Naive thymus-derived CD4-positive, alpha-beta T cell (primary cell): ENCODE results near the gene RELL1. TPM values are rescaled to one million over a fixed set of nuclear protein-coding genes. Genes with fewer than 3 reads are reported as not detected.

ENCODE experiments used
- ATAC-seq: fragments of 150-1000 bp; cut with Tn5 transposase; 2 replicates; pipeline ENCODE4 v1.10.0; 2021; ENCODE audit warnings: mild to moderate bottlenecking, moderate library complexity
- CTCF ChIA-PET: fragments of 350-600 bp; sonication (Branson Sonifier 250); formaldehyde crosslinking; loops from one replicate; lab custom pipeline; 2021; ENCODE audit warnings: antibody characterized with exemption; lab: Charles Lee
- POLR2A ChIA-PET: fragments of 350-600 bp; sonication (Branson Sonifier 250); formaldehyde crosslinking; loops from one replicate; lab custom pipeline; 2021; ENCODE audit warnings: antibody characterized with exemption, inconsistent platforms; lab: Charles Lee
- DNase-seq, 9 donors: peaks; one replicate each; pipeline versions ENCODE4 v3.0.0 to v3.0.0-alpha.2; 2020 to 2022; ENCODE audit warnings: mixed read lengths in 1 of 9
- H3K27ac ChIP-seq: one replicate; pipeline ENCODE4 v1.7.0; 2013; ENCODE audit warnings: mild to moderate bottlenecking, low read depth, low read length, moderate library complexity
- H3K27me3 ChIP-seq, 2 donors: one replicate each; pipeline ENCODE4 v1.7.0; 2013; ENCODE audit warnings: low read length in 2 of 2, mild to moderate bottlenecking in 2 of 2, moderate library complexity in 2 of 2; ENCODE audit not compliant: control insufficient read depth in 2 of 2, insufficient read depth in 2 of 2
- H3K36me3 ChIP-seq, 3 experiments: 1 replicate in 2 of 3; 2 replicates in 1 of 3; pipeline ENCODE4 v1.7.0; 2013; ENCODE audit warnings: low read length in 3 of 3, mild to moderate bottlenecking in 3 of 3, moderate library complexity in 1 of 3; ENCODE audit not compliant: insufficient read depth in 3 of 3, control insufficient read depth in 2 of 3
- H3K4me1 ChIP-seq, 2 donors: one replicate each; pipeline ENCODE4 v1.7.0; 2013; ENCODE audit warnings: low read length in 2 of 2, mild to moderate bottlenecking in 2 of 2, moderate library complexity in 1 of 2; ENCODE audit not compliant: control insufficient read depth in 2 of 2, insufficient read depth in 2 of 2
- H3K4me3 ChIP-seq: 2 replicates; pipeline ENCODE4 v1.7.0; 2013; ENCODE audit warnings: mild to moderate bottlenecking, low read length
- H3K9me3 ChIP-seq, 3 experiments: 1 replicate in 2 of 3; 2 replicates in 1 of 3; pipeline ENCODE4 v1.7.0; 2013; ENCODE audit warnings: low read length in 3 of 3; ENCODE audit not compliant: control insufficient read depth in 2 of 3
- H3K27ac Mint-ChIP-seq, 9 donors: one replicate each; pipeline ENCODE4 v1.8.0; 2020 to 2022; ENCODE audit warnings: mixed read lengths in 9 of 9, mild to moderate bottlenecking in 8 of 9, moderate library complexity in 5 of 9, inconsistent platforms in 2 of 9
- H3K27me3 Mint-ChIP-seq, 5 donors: one replicate each; pipeline ENCODE4 v1.8.0; 2021 to 2022; ENCODE audit warnings: mixed read lengths in 5 of 5, mild to moderate bottlenecking in 1 of 5
- H3K36me3 Mint-ChIP-seq, 5 donors: one replicate each; pipeline ENCODE4 v1.8.0; 2020 to 2022; ENCODE audit warnings: mixed read lengths in 5 of 5, mild to moderate bottlenecking in 3 of 5, inconsistent platforms in 1 of 5
- H3K4me1 Mint-ChIP-seq, 7 donors: one replicate each; pipeline ENCODE4 v1.8.0; 2020 to 2022; ENCODE audit warnings: mixed read lengths in 7 of 7, mild to moderate bottlenecking in 3 of 7, inconsistent platforms in 1 of 7
- H3K4me3 Mint-ChIP-seq, 10 donors: one replicate each; pipeline ENCODE4 v1.8.0; 2020 to 2022; ENCODE audit warnings: mild to moderate bottlenecking in 10 of 10, mixed read lengths in 10 of 10, moderate library complexity in 6 of 10, inconsistent platforms in 2 of 10
- H3K9me3 Mint-ChIP-seq, 11 donors: one replicate each; pipeline ENCODE4 v1.8.0; 2020 to 2022; ENCODE audit warnings: mixed read lengths in 11 of 11, mild to moderate bottlenecking in 4 of 11, inconsistent platforms in 1 of 11, moderate library complexity in 1 of 11
- intact Hi-C, 2 donors: fragments of 100-400 bp; cut with micrococcal nuclease; formaldehyde crosslinking; loops; one replicate each; pipeline ENCODE4 v1.15.1; 2023
- polyA plus RNA-seq, 2 donors: library from polyadenylated mRNA; unstranded; fragments of 300-500 nt; fragmentation: Illumina TruSeq; gene quantifications; one replicate each; pipeline ENCODE4 v1.2.3, GENCODE V29; 2021
- total RNA-seq, 6 experiments: library from RNA in 5 of 6; stranded (reverse) in 5 of 6; gene quantifications; 1 replicate in 5 of 6; 2 replicates in 1 of 6; pipeline ENCODE4 v1.2.3 and lab custom pipeline; 2021 to 2026

RELL1 gene
- total and polyA plus RNA-seq, 7 experiments from 2014 or later = 4.8 to 35.2 (median 27.1) TPM

- no peak for DNase-seq
- peaks cover 0 to 15% (median 3%) of the 10 kb centered on the region in 5 donors for H3K36me3 Mint-ChIP-seq
- H3K27me3 Mint-ChIP-seq = no peaks in the 10 kb centered on the region
- H3K4me1 ChIP-seq = peaks cover 17 to 22% of the 10 kb centered on the region in 2 donors
- H3K27ac ChIP-seq = no peak overlapping the region
- no peaks in the 10 kb centered on the region for H3K9me3 Mint-ChIP-seq
- intact Hi-C loops = loop anchor here in 1 of 2 donors (2.0 kb wide), 1 partner anchor 18 kb away; no protein-coding TSS in a partner anchor
- POLR2A ChIA-PET = no interaction called here
- peak overlapping the region in 5 of 9 donors; percentile 1 to 42 (median 35) for H3K27ac Mint-ChIP-seq
- H3K4me1 Mint-ChIP-seq = peaks cover 32 to 75% (median 69%) of the 10 kb centered on the region in 7 donors
- H3K4me3 ChIP-seq = no peak overlapping the region
- ATAC-seq = peak; percentile 34
- CTCF ChIA-PET = interaction anchor here (0.8 to 1.1 kb wide), 2 partner anchors 65 to 954 kb away, joined by 3 to 6 read pairs; no protein-coding TSS in a partner anchor
- peaks cover 0 to 4% (median 0%) of the 10 kb centered on the region in 3 experiments for H3K36me3 ChIP-seq
- H3K4me3 Mint-ChIP-seq = peak overlapping the region in 7 of 10 donors; percentile 6 to 47 (median 24)
- H3K9me3 ChIP-seq = no peaks in the 10 kb centered on the region
- H3K27me3 ChIP-seq = no peaks in the 10 kb centered on the region
Observed at GRCh38 chr4:37666625-37667071, 19.5 kb downstream of the RELL1 start.

- ATAC-seq (no peak), DNase-seq (no peak)
- Histone ChIP-seq H3K9me3 (no peaks in the 10 kb centered on the region), H3K4me3 (no peak overlapping the region), H3K36me3 (peaks cover 0 to 4% (median 0%) of the 10 kb centered on the region in 3 experiments), H3K27ac (no peak overlapping the region), H3K27me3 (no peaks in the 10 kb centered on the region), H3K4me1 (peaks cover 17 to 22% of the 10 kb centered on the region in 2 donors)
- peak overlapping the region in 7 of 10 donors; percentile 9 to 31 (median 18) for H3K4me3 Mint-ChIP-seq
- H3K9me3 Mint-ChIP-seq = no peaks in the 10 kb centered on the region
- peak overlapping the region in 3 of 9 donors; percentile 16 to 71 (median 18) for H3K27ac Mint-ChIP-seq
- intact Hi-C loops = loop anchor here (2.0 kb wide), 2 partner anchors 17 to 19 kb away; no protein-coding TSS in a partner anchor
- peaks cover 31 to 71% (median 65%) of the 10 kb centered on the region in 7 donors for H3K4me1 Mint-ChIP-seq
- H3K27me3 Mint-ChIP-seq = no peaks in the 10 kb centered on the region
- POLR2A ChIA-PET = no interaction called here
- peaks cover 0 to 12% (median 3%) of the 10 kb centered on the region in 5 donors for H3K36me3 Mint-ChIP-seq
- CTCF ChIA-PET = interaction anchor here (0.6 kb wide), 2 partner anchors 15 to 191 kb away, joined by 3 to 5 read pairs; no protein-coding TSS in a partner anchor
Observed at GRCh38 chr4:37665333-37666320, 20.5 kb downstream of the RELL1 start.

- intact Hi-C loops = loop anchor here in 1 of 2 donors (2.0 kb wide), 1 partner anchor 18 kb away; no protein-coding TSS in a partner anchor
- H3K27ac ChIP-seq = no peak overlapping the region
Observed at GRCh38 chr4:37664696-37665095, 21.5 kb downstream of the RELL1 start.

GRCh38 chr4:37663552-37663951, 22.6 kb downstream of the RELL1 start:
- Mint-ChIP-seq H3K4me1 (peaks cover 46 to 83% (median 77%) of the 10 kb centered on the region in 7 donors), H3K9me3 (peaks cover 0 to 6% (median 0%) of the 10 kb centered on the region in 11 donors), H3K27me3 (no peaks in the 10 kb centered on the region)

More at GRCh38 chr4:37664696-37665095, 21.5 kb downstream of the RELL1 start:
- Mint-ChIP-seq H3K4me3 (no peak overlapping the region), H3K9me3 (peaks cover 0 to under 1% (median 0%) of the 10 kb centered on the region in 11 donors), H3K27ac (peak overlapping the region in 1 of 9 donors; percentile 5), H3K27me3 (no peaks in the 10 kb centered on the region), H3K36me3 (peaks cover 0 to 17% (median 4%) of the 10 kb centered on the region in 5 donors), H3K4me1 (peaks cover 37 to 72% (median 66%) of the 10 kb centered on the region in 7 donors)
- H3K4me1 ChIP-seq = peaks cover 17 to 22% of the 10 kb centered on the region in 2 donors
- CTCF ChIA-PET = interaction anchor here (0.6 kb wide), 1 partner anchor 192 kb away, joined by 3 read pairs; no protein-coding TSS in a partner anchor
- DNase-seq (no peak), ATAC-seq (no peak)
- peaks cover 0 to 4% (median 0%) of the 10 kb centered on the region in 3 experiments for H3K36me3 ChIP-seq
- no peak overlapping the region for H3K4me3 ChIP-seq
- H3K9me3 ChIP-seq = no peaks in the 10 kb centered on the region
- H3K27me3 ChIP-seq = no peaks in the 10 kb centered on the region
- POLR2A ChIA-PET = no interaction called here

GRCh38 chr4:37662861-37663390, 23.2 kb downstream of the RELL1 start:
- H3K4me3 ChIP-seq = no peak overlapping the region
- H3K27ac ChIP-seq = no peak overlapping the region
- no peaks in the 10 kb centered on the region for H3K27me3 ChIP-seq
- ChIA-PET POLR2A (no interaction called here), CTCF (no interaction called here)
- intact Hi-C loops = no loop called here
- peak overlapping the region in 2 of 9 donors; percentile 41 to 43 for H3K27ac Mint-ChIP-seq
- DNase-seq (no peak), ATAC-seq (no peak)
- H3K9me3 ChIP-seq = peaks cover 0 to under 1% (median 0%) of the 10 kb centered on the region in 3 experiments
- no peaks in the 10 kb centered on the region for H3K27me3 Mint-ChIP-seq
- H3K36me3 Mint-ChIP-seq = peaks cover 8 to 32% (median 15%) of the 10 kb centered on the region in 5 donors
- peaks cover 0 to 10% (median 4%) of the 10 kb centered on the region in 11 donors for H3K9me3 Mint-ChIP-seq
- H3K36me3 ChIP-seq = peaks cover 0 to 4% (median 0%) of the 10 kb centered on the region in 3 experiments
- H3K4me1 Mint-ChIP-seq = peaks cover 48 to 84% (median 79%) of the 10 kb centered on the region in 7 donors
- peak overlapping the region in 1 of 10 donors; percentile 49 for H3K4me3 Mint-ChIP-seq
- H3K4me1 ChIP-seq = peaks cover 17 to 22% of the 10 kb centered on the region in 2 donors

More at GRCh38 chr4:37663552-37663951, 22.6 kb downstream of the RELL1 start:
- H3K4me3 Mint-ChIP-seq = no peak overlapping the region
- ChIA-PET POLR2A (no interaction called here), CTCF (no interaction called here)
- H3K4me1 ChIP-seq = peaks cover 17 to 22% of the 10 kb centered on the region in 2 donors
- DNase-seq (no peak), ATAC-seq (no peak)
- no peak overlapping the region for H3K4me3 ChIP-seq
- intact Hi-C loops = no loop called here
- peaks cover 0 to 4% (median 0%) of the 10 kb centered on the region in 3 experiments for H3K36me3 ChIP-seq
- no peaks in the 10 kb centered on the region for H3K9me3 ChIP-seq
- no peaks in the 10 kb centered on the region for H3K27me3 ChIP-seq
- H3K27ac Mint-ChIP-seq = no peak overlapping the region
- peaks cover 6 to 26% (median 12%) of the 10 kb centered on the region in 5 donors for H3K36me3 Mint-ChIP-seq
- no peak overlapping the region for H3K27ac ChIP-seq

GRCh38 chr4:37662251-37662650, 23.9 kb downstream of the RELL1 start:
- H3K9me3 Mint-ChIP-seq = peaks cover 0 to 15% (median 7%) of the 10 kb centered on the region in 11 donors

More at GRCh38 chr4:37662251-37662650, 23.9 kb downstream of the RELL1 start:
- Histone ChIP-seq H3K27me3 (no peaks in the 10 kb centered on the region), H3K9me3 (peaks cover 0 to 6% (median 0%) of the 10 kb centered on the region in 3 experiments), H3K27ac (no peak overlapping the region), H3K4me1 (peaks cover 11 to 17% of the 10 kb centered on the region in 2 donors), H3K4me3 (no peak overlapping the region), H3K36me3 (peaks cover 0 to 4% (median 0%) of the 10 kb centered on the region in 3 experiments)
- Mint-ChIP-seq H3K36me3 (peaks cover 9 to 36% (median 21%) of the 10 kb centered on the region in 5 donors), H3K4me1 (peaks cover 45 to 78% (median 72%) of the 10 kb centered on the region in 7 donors), H3K27me3 (no peaks in the 10 kb centered on the region), H3K27ac (no peak overlapping the region), H3K4me3 (no peak overlapping the region)
- DNase-seq (no peak), ATAC-seq (no peak)
- POLR2A ChIA-PET = no interaction called here
- intact Hi-C loops = no loop called here
- CTCF ChIA-PET = no interaction called here
